Liver (tissue), 9 donors: ENCODE results near the gene TSPAN12. TPM values are rescaled to one million over a fixed set of nuclear protein-coding genes. Genes with fewer than 3 reads are reported as not detected.

Source experiments
- DNase-seq: peaks from one replicate; pipeline ENCODE4 v3.0.0-alpha.2; 2017; ENCODE audit warnings: low spot score
- H3K27ac ChIP-seq, 2 donors: one replicate each; pipeline ENCODE4 v1.7.0; 2013; ENCODE audit warnings: inconsistent platforms in 2 of 2, low read length in 2 of 2, control low read depth in 1 of 2, low read depth in 1 of 2, mild to moderate bottlenecking in 1 of 2
- H3K27me3 ChIP-seq, 4 donors: one replicate each; pipeline versions ENCODE4 v1.6.1 to v1.7.0; 2013; ENCODE audit warnings: low read length in 3 of 4, inconsistent platforms in 1 of 4, mild to moderate bottlenecking in 1 of 4, moderate library complexity in 1 of 4; ENCODE audit not compliant: control insufficient read depth in 4 of 4, insufficient read depth in 4 of 4
- H3K36me3 ChIP-seq, 4 donors: one replicate each; pipeline versions ENCODE4 v1.6.1 to v1.7.0; 2013; ENCODE audit warnings: low read length in 3 of 4, mild to moderate bottlenecking in 3 of 4, low read depth in 1 of 4, moderate library complexity in 1 of 4; ENCODE audit not compliant: control insufficient read depth in 4 of 4, insufficient read depth in 3 of 4
- H3K4me1 ChIP-seq, 4 donors: one replicate each; pipeline versions ENCODE4 v1.6.1 to v1.7.0; 2013; ENCODE audit warnings: low read length in 3 of 4, mild to moderate bottlenecking in 3 of 4, moderate library complexity in 1 of 4; ENCODE audit not compliant: control insufficient read depth in 4 of 4, insufficient read depth in 4 of 4
- H3K4me3 ChIP-seq, 3 donors: one replicate each; pipeline versions ENCODE4 v1.6.1 to v1.7.0; 2013; ENCODE audit warnings: low read length in 3 of 3, control low read depth in 1 of 3, low read depth in 1 of 3, mild to moderate bottlenecking in 1 of 3
- H3K9ac ChIP-seq, 2 donors: one replicate each; pipeline ENCODE4 v1.7.0; 2013; ENCODE audit warnings: low read length in 2 of 2, mild to moderate bottlenecking in 2 of 2, moderate library complexity in 2 of 2, control low read depth in 1 of 2, low read depth in 1 of 2
- H3K9me3 ChIP-seq, 4 donors: one replicate each; pipeline versions ENCODE4 v1.6.1 to v1.7.0; 2013; ENCODE audit warnings: low read length in 3 of 4; ENCODE audit not compliant: control insufficient read depth in 4 of 4
- EGR1 ChIP-seq, 2 donors: IDR thresholded peaks; 2 replicates each; pipeline ENCODE4 v1.6.1; 2016 to 2018; ENCODE audit warnings: antibody characterized with exemption in 2 of 2, low read depth in 2 of 2
- FOXA1 ChIP-seq: IDR thresholded peaks from 2 replicates; pipeline ENCODE4 v1.6.1; 2016; ENCODE audit warnings: antibody characterized with exemption
- FOXA2 ChIP-seq: IDR thresholded peaks from 2 replicates; pipeline ENCODE4 v1.6.1; 2016; ENCODE audit warnings: antibody characterized with exemption
- GABPA ChIP-seq, 2 donors: IDR thresholded peaks in 1 of 2; conservative IDR thresholded peaks in 1 of 2; 2 replicates each; pipeline ENCODE4 v1.6.1; 2016; ENCODE audit warnings: antibody characterized with exemption in 2 of 2, mild to moderate bottlenecking in 1 of 2, moderate library complexity in 1 of 2
- HNF4A ChIP-seq, 2 donors: conservative IDR thresholded peaks; 2 replicates each; pipeline ENCODE4 v1.6.1; 2016; ENCODE audit warnings: antibody characterized with exemption in 2 of 2, mild to moderate bottlenecking in 2 of 2
- HNF4G ChIP-seq: IDR thresholded peaks from 2 replicates; pipeline ENCODE4 v1.6.1; 2016; ENCODE audit warnings: antibody characterized with exemption
- JUND ChIP-seq, 2 donors: IDR thresholded peaks; 2 replicates each; pipeline ENCODE4 v1.6.1; 2016; ENCODE audit warnings: antibody characterized with exemption in 2 of 2
- NR2F2 ChIP-seq: IDR thresholded peaks from 2 replicates; pipeline ENCODE4 v1.6.1; 2016; ENCODE audit warnings: antibody characterized with exemption
- RAD21 ChIP-seq, 2 donors: IDR thresholded peaks; 2 replicates each; pipeline ENCODE4 v1.6.1; 2016; ENCODE audit warnings: antibody characterized with exemption in 2 of 2, mild to moderate bottlenecking in 2 of 2
- RXRA ChIP-seq, 2 donors: IDR thresholded peaks; 2 replicates each; pipeline ENCODE4 v1.6.1; 2017 to 2018; ENCODE audit warnings: antibody characterized with exemption in 2 of 2, mild to moderate bottlenecking in 1 of 2
- SP1 ChIP-seq: IDR thresholded peaks from 2 replicates; pipeline ENCODE4 v1.6.1; 2018; ENCODE audit warnings: antibody characterized with exemption, mild to moderate bottlenecking
- TAF1 ChIP-seq: conservative IDR thresholded peaks from 2 replicates; pipeline ENCODE4 v1.6.1; 2016; ENCODE audit warnings: antibody characterized with exemption, mild to moderate bottlenecking
- YY1 ChIP-seq: IDR thresholded peaks from 2 replicates; pipeline ENCODE4 v1.6.1; 2016; ENCODE audit warnings: antibody characterized with exemption, mild to moderate bottlenecking
- WGBS: extraction: QIAGEN DNeasy Blood & Tissue Kit; methylation state at CpG from one replicate; pipeline ENCODE4 v1.1.7; 2013; 5-methylcytosine and 5-hydroxymethylcytosine counted together
- polyA plus RNA-seq, 2 donors: library from polyadenylated mRNA; stranded (reverse) in 1 of 2; unstranded in 1 of 2; fragments of 200-250 nt in 1 of 2; fragments of >200 nt in 1 of 2; fragmentation: Nextera tagmentation in 1 of 2; extraction: Ambion mirVana in 1 of 2; gene quantifications; one replicate each; pipeline versions ENCODE4 v1.2.1 to v1.2.3, GENCODE V29; 2013 to 2015
- total RNA-seq, 2 donors: library from RNA; depleted of rRNA; stranded (reverse); fragments of >200 nt; gene quantifications; one replicate each; pipeline ENCODE4 v1.2.3, GENCODE V29; 2014
- TF ChIP-seq, protein P1 (sequence below): IDR thresholded peaks from 2 replicates; pipeline ENCODE4 v1.6.1; 2016; ENCODE audit warnings: antibody characterized with exemption
- TF ChIP-seq, protein P2 (sequence below): IDR thresholded peaks from 2 replicates; pipeline ENCODE4 v1.6.1; 2016; ENCODE audit warnings: antibody characterized with exemption
- TF ChIP-seq, protein P3 (sequence below): IDR thresholded peaks from 2 replicates; pipeline ENCODE4 v1.6.1; 2016; ENCODE audit warnings: antibody characterized with exemption
- TF ChIP-seq, protein P4 (sequence below): IDR thresholded peaks from 2 replicates; pipeline ENCODE4 v1.6.1; 2016; ENCODE audit warnings: antibody characterized with exemption, mild to moderate bottlenecking
- TF ChIP-seq, protein P5 (sequence below): fragments of 150-350 bp; IDR thresholded peaks from 2 replicates; pipeline ENCODE4 v1.5.1; 2017; ENCODE audit warnings: improper control_type of control experiment, low read depth, low read length; ENCODE audit not compliant: missing input control
- donor health status: healthy.
- donor health status: healthy.
- donor health status: healthy.
- donor health status: healthy.
- donor health status: healthy.

The TSPAN12 gene
- total and polyA plus RNA-seq, 4 donors: 10.6 to 21.5 (median 14.9) TPM

DNA sequence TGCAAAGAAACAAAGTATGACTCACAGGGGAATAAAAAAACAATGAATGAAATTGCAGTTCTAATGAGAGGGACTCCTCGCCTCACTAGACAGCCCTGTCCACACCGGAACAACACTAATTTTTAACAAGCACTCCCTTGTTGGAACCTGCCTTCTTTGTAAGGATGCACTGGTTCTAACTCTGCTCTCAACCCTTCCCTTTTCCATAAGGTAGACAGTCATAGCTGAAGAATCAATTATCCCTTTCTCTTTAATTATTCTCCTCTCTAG, 65.1 kb downstream of the TSPAN12 start:
- no peak overlapping the region for H3K9ac ChIP-seq
- H3K36me3 ChIP-seq: peaks cover 0 to 6% (median 3%) of the 10 kb centered on the region in 4 donors
- H3K4me3 ChIP-seq: no peak overlapping the region
- no peak for DNase-seq
- TF ChIP-seq YY1 (no peak), GABPA (IDR thresholded peaks at IDR 0.05 in 1 of 2, conservative IDR thresholded peaks at IDR 0.05 in 1 of 2) (no peak), FOXA2 (no peak), FOXA1 (no peak), NR2F2 (no peak), RAD21 (IDR thresholded peaks at IDR 0.05) (no peak)
- TF ChIP-seq, protein P1, sequence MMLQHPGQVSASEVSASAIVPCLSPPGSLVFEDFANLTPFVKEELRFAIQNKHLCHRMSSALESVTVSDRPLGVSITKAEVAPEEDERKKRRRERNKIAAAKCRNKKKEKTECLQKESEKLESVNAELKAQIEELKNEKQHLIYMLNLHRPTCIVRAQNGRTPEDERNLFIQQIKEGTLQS: no peak
- no peaks in the 10 kb centered on the region for H3K27me3 ChIP-seq
- H3K9me3 ChIP-seq: peaks cover 0 to 3% (median 1%) of the 10 kb centered on the region in 4 donors
- over 99% methylated on average over 2 of the region's 2 CpGs for WGBS
- no peak overlapping the region for H3K27ac ChIP-seq
- peaks cover 0 to 3% (median 0%) of the 10 kb centered on the region in 4 donors for H3K4me1 ChIP-seq

DNA sequence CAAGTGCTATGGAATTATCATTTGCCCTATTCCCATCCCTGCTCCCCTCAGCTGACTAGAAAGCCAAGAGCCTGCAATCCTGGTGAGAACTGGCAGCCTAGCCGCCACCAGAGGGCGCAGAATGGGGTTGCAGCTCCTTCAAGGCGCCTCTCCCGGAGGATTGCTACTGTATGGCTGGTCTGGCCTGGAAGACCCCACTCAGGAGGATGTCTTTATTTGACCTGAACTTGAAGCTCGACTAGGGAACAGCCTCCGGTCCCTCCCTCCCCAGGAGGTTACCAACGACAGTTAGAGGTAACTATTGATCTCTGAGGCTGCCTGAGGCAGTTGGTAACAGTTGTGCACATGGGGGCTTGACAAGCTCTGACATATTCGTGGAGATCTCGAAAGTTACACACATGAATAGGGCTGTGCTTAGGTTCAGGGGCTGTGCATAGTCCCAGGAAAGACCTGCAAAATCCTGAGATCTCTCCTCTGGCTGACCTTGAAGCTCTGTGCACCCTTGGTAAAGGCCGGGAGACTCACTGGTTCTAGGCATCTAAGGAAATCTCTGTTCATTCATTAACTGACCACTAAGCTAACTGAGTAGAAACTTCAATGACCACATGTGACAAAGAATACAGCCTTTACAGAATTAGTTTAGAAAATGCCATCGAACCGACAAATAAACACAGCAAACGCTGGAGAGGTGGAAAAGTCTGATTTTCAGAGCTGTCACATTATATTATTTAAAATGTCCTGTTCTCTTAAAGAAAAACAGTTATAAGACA, 65.7 kb downstream of the TSPAN12 start:
- no peak for TF ChIP-seq SP1
- TF ChIP-seq, protein P2, sequence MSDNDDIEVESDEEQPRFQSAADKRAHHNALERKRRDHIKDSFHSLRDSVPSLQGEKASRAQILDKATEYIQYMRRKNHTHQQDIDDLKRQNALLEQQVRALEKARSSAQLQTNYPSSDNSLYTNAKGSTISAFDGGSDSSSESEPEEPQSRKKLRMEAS: no peak
- TF ChIP-seq, protein P3, sequence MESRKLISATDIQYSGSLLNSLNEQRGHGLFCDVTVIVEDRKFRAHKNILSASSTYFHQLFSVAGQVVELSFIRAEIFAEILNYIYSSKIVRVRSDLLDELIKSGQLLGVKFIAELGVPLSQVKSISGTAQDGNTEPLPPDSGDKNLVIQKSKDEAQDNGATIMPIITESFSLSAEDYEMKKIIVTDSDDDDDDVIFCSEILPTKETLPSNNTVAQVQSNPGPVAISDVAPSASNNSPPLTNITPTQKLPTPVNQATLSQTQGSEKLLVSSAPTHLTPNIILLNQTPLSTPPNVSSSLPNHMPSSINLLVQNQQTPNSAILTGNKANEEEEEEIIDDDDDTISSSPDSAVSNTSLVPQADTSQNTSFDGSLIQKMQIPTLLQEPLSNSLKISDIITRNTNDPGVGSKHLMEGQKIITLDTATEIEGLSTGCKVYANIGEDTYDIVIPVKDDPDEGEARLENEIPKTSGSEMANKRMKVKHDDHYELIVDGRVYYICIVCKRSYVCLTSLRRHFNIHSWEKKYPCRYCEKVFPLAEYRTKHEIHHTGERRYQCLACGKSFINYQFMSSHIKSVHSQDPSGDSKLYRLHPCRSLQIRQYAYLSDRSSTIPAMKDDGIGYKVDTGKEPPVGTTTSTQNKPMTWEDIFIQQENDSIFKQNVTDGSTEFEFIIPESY: no peak
- TF ChIP-seq HNF4G: no peak
- peak; percentile 77 to 88 for TF ChIP-seq RAD21 (IDR thresholded peaks at IDR 0.05)
- TF ChIP-seq RXRA (IDR thresholded peaks at IDR 0.05): no peak
- no peak for TF ChIP-seq YY1
- no peak for TF ChIP-seq EGR1 (IDR thresholded peaks at IDR 0.05; ENCODE audit: low read depth in 2 of 2)
- TF ChIP-seq GABPA (IDR thresholded peaks at IDR 0.05 in 1 of 2, conservative IDR thresholded peaks at IDR 0.05 in 1 of 2): no peak
- no peak for TF ChIP-seq JUND (IDR thresholded peaks at IDR 0.05)
- TF ChIP-seq, protein P4, sequence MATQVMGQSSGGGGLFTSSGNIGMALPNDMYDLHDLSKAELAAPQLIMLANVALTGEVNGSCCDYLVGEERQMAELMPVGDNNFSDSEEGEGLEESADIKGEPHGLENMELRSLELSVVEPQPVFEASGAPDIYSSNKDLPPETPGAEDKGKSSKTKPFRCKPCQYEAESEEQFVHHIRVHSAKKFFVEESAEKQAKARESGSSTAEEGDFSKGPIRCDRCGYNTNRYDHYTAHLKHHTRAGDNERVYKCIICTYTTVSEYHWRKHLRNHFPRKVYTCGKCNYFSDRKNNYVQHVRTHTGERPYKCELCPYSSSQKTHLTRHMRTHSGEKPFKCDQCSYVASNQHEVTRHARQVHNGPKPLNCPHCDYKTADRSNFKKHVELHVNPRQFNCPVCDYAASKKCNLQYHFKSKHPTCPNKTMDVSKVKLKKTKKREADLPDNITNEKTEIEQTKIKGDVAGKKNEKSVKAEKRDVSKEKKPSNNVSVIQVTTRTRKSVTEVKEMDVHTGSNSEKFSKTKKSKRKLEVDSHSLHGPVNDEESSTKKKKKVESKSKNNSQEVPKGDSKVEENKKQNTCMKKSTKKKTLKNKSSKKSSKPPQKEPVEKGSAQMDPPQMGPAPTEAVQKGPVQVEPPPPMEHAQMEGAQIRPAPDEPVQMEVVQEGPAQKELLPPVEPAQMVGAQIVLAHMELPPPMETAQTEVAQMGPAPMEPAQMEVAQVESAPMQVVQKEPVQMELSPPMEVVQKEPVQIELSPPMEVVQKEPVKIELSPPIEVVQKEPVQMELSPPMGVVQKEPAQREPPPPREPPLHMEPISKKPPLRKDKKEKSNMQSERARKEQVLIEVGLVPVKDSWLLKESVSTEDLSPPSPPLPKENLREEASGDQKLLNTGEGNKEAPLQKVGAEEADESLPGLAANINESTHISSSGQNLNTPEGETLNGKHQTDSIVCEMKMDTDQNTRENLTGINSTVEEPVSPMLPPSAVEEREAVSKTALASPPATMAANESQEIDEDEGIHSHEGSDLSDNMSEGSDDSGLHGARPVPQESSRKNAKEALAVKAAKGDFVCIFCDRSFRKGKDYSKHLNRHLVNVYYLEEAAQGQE: no peak
- peak in 1 of 2 donors; percentile 8 for TF ChIP-seq HNF4A (conservative IDR thresholded peaks at IDR 0.05)
- TF ChIP-seq, protein P1: no peak
- no peak for TF ChIP-seq TAF1
- no peak for TF ChIP-seq FOXA2
- TF ChIP-seq, protein P5, sequence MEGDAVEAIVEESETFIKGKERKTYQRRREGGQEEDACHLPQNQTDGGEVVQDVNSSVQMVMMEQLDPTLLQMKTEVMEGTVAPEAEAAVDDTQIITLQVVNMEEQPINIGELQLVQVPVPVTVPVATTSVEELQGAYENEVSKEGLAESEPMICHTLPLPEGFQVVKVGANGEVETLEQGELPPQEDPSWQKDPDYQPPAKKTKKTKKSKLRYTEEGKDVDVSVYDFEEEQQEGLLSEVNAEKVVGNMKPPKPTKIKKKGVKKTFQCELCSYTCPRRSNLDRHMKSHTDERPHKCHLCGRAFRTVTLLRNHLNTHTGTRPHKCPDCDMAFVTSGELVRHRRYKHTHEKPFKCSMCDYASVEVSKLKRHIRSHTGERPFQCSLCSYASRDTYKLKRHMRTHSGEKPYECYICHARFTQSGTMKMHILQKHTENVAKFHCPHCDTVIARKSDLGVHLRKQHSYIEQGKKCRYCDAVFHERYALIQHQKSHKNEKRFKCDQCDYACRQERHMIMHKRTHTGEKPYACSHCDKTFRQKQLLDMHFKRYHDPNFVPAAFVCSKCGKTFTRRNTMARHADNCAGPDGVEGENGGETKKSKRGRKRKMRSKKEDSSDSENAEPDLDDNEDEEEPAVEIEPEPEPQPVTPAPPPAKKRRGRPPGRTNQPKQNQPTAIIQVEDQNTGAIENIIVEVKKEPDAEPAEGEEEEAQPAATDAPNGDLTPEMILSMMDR: peak; percentile 73
- TF ChIP-seq FOXA1: no peak
- no peak for TF ChIP-seq NR2F2
- Histone ChIP-seq H3K4me3 (no peak overlapping the region), H3K36me3 (peaks cover 0 to 4% (median 2%) of the 10 kb centered on the region in 4 donors), H3K27me3 (no peaks in the 10 kb centered on the region), H3K27ac (no peak overlapping the region), H3K9me3 (peaks cover 0 to 3% (median 1%) of the 10 kb centered on the region in 4 donors), H3K9ac (no peak overlapping the region), H3K4me1 (peaks cover 0 to 3% (median 0%) of the 10 kb centered on the region in 4 donors)
- peak; percentile 74 for DNase-seq
- 51% methylated on average over 13 of the region's 13 CpGs for WGBS
